SHP77 (cell line): ENCODE results near the gene IFNLR1.
"Not testable (repeated sequence)": the region's sequence is repeated elsewhere in the genome, so short reads cannot be mapped to it uniquely, and the experiment has no call there.

ENCODE experiments used
- DNase-seq, 2 experiments: peaks; one replicate each; lab custom pipeline; 2025; lab: John Stamatoyannopoulos, UW

IFNLR1 gene

GRCh38 chr1:24186993-24187790 lies at the start of gene IFNLR1:
TSS of gene IFNLR1 (minus strand) at chr1:24187289. CDS start at chr1:24187248, 41 bp downstream.
- DNase-seq: no peak

- DNase-seq: no peak
These were observed 49.1 kb upstream of the IFNLR1 start for GRCh38 chr1:24235921-24236788.

- DNase-seq: no peak
These were observed 46.9 kb upstream of the IFNLR1 start for GRCh38 chr1:24233684-24234600.

- DNase-seq: no peak
These were observed 44.6 kb upstream of the IFNLR1 start for GRCh38 chr1:24231701-24232100.

GRCh38 chr1:24228311-24228710 lies 41.2 kb upstream of the IFNLR1 start:
- DNase-seq: no peak

GRCh38 chr1:24226749-24227148 lies 39.7 kb upstream of the IFNLR1 start:
- DNase-seq: no peak

- no peak for DNase-seq
These were observed 37.7 kb upstream of the IFNLR1 start for GRCh38 chr1:24224761-24225160.

GRCh38 chr1:24224086-24224485 lies 37.0 kb upstream of the IFNLR1 start:
- no peak for DNase-seq

- DNase-seq: no peak
These were observed 35.7 kb upstream of the IFNLR1 start for GRCh38 chr1:24222793-24223192.

GRCh38 chr1:24222008-24222605 lies 35.0 kb upstream of the IFNLR1 start:
- no peak for DNase-seq

GRCh38 chr1:24221246-24221645 lies 34.2 kb upstream of the IFNLR1 start:
- DNase-seq: no peak

GRCh38 chr1:24216276-24217074 lies 29.4 kb upstream of the IFNLR1 start:
- no peak for DNase-seq

- no peak for DNase-seq
These were observed 28.2 kb upstream of the IFNLR1 start for GRCh38 chr1:24215226-24215814.

- no peak for DNase-seq
These were observed 25.3 kb upstream of the IFNLR1 start for GRCh38 chr1:24212376-24212775.

GRCh38 chr1:24210195-24210627 lies 23.1 kb upstream of the IFNLR1 start:
- DNase-seq: no peak

- no peak for DNase-seq
These were observed 22.0 kb upstream of the IFNLR1 start for GRCh38 chr1:24209097-24209496.

- no peak for DNase-seq
These were observed 20.6 kb upstream of the IFNLR1 start for GRCh38 chr1:24207709-24208108.

GRCh38 chr1:24207395-24207687 lies 20.3 kb upstream of the IFNLR1 start:
- DNase-seq: not testable (repeated sequence)

GRCh38 chr1:24206516-24207394 lies 19.7 kb upstream of the IFNLR1 start:
- DNase-seq: no peak

- DNase-seq: no peak
These were observed 19.0 kb upstream of the IFNLR1 start for GRCh38 chr1:24206083-24206464.
